RPMI8226 (cell line): ENCODE data around the gene PCDHA6.
"Not testable (repeated sequence)": the region's sequence is repeated elsewhere in the genome, so short reads cannot be mapped to it uniquely, and the experiment has no call there.

ENCODE experiments used
- DNase-seq: peaks from one replicate; pipeline ENCODE4 v3.0.0-alpha.2; 2015

The PCDHA6 gene

DNA sequence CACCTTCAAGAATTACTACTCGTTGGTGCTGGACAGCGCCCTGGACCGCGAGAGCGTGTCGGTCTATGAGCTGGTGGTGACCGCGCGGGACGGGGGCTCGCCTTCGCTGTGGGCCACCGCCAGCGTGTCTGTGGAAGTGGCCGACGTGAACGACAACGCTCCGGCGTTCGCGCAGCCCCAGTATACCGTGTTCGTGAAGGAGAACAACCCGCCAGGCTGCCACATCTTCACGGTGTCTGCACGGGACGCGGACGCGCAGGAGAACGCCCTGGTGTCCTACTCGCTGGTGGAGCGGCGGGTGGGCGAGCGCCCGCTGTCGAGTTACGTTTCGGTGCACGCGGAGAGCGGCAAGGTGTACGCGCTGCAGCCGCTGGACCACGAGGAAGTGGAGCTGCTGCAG lies 4.8 kb upstream of the PCDHA6 start:
- DNase-seq = not testable (repeated sequence)

DNA sequence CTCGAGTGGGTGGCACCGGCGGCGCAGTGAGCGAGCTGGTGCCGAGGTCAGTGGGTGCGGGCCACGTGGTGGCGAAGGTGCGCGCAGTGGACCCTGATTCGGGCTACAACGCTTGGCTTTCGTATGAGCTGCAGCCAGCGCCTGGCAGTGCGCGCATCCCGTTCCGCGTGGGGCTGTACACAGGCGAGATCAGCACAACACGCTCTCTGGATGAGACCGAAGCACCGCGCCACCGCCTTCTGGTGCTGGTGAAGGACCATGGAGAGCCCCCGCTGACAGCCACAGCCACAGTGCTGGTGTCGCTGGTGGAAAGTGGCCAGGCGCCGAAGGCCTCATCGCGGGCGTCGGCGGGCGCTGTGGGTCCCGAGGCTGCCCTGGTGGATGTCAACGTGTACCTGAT lies 4.3 kb upstream of the PCDHA6 start:
- no peak for DNase-seq

DNA sequence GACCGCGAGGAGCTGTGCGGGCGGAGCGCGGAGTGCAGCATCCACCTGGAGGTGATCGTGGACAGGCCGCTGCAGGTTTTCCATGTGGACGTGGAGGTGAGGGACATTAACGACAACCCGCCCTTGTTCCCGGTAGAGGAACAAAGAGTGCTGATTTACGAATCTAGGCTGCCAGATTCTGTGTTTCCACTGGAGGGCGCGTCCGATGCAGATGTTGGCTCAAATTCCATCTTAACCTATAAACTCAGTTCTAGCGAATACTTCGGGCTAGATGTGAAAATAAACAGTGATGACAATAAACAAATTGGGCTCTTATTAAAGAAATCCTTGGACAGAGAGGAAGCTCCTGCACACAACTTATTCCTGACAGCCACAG lies 590 bp downstream of the PCDHA6 start:
- DNase-seq = peak; percentile 16

DNA sequence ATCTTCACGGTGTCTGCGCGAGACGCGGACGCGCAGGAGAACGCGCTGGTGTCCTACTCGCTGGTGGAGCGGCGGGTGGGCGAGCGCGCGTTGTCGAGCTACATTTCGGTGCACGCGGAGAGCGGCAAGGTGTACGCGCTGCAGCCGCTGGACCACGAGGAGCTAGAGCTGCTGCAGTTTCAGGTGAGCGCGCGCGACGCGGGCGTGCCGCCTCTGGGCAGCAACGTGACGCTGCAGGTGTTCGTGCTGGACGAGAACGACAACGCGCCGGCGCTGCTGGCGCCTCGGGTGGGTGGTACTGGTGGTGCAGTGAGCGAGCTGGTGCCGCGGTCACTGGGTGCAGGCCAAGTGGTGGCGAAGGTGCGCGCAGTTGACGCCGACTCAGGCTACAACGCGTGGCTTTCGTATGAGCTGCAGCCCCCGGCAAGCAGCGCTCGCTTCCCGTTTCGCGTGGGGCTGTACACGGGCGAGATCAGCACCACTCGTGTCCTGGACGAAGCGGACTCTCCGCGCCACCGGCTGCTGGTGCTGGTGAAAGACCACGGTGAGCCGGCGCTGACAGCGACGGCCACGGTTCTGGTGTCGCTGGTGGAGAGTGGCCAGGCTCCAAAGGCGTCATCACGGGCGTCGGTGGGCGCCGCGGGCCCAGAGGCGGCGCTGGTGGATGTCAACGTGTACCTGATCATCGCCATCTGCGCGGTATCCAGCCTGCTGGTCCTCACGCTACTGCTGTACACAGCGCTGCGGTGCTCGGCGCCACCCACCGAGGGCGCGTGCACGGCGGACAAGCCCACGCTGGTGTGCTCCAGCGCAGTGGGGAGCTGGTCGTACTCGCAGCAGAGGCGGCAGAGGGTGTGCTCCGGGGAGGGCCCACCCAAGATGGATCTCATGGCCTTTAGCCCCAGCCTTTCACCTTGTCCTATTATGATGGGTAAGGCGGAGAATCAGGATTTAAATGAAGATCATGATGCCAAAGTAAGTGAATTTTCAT lies 2.0 kb downstream of the PCDHA6 start:
- DNase-seq = not testable (repeated sequence)

DNA sequence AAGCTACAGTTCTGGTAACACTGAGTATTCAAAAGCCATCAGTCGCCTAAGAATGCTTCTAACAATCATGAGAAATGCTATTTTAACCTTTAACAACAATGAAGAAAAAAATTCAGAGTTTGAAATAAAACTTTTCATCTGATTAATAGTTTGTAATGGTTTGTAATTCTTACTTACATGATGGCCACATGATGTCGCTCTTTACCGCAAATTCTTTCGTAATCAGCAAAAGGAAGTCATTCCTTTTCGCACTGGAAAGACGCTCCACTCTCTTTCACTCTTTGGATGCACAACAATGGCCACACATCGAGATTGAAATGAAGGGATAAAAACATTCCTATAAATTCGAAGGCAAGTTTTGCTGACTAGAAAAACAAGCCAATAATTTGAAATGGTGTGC lies 6.2 kb downstream of the PCDHA6 start, which contains the start of gene PCDHA7:
TSS of gene PCDHA7 (plus strand) at position 277 of the 400 bp plus-strand sequence. CDS start at position 392, 115 bp downstream.
- no peak for DNase-seq

DNA sequence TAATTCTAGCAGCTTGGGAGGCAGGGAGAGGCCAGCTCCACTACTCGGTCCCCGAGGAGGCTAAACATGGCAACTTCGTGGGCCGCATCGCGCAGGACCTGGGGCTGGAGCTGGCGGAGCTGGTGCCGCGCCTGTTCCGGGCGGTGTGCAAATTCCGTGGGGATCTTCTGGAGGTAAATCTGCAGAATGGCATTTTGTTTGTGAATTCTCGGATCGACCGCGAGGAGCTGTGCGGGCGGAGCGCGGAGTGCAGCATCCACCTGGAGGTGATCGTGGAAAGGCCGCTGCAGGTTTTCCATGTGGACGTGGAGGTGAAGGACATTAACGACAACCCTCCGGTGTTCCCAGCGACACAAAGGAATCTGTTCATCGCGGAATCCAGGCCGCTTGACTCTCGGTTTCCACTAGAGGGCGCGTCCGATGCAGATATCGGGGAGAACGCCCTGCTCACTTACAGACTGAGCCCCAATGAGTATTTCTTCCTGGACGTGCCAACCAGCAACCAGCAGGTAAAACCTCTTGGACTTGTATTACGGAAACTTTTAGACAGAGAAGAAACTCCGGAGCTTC lies 6.8 kb downstream of the PCDHA6 start:
- not testable (repeated sequence) for DNase-seq

DNA sequence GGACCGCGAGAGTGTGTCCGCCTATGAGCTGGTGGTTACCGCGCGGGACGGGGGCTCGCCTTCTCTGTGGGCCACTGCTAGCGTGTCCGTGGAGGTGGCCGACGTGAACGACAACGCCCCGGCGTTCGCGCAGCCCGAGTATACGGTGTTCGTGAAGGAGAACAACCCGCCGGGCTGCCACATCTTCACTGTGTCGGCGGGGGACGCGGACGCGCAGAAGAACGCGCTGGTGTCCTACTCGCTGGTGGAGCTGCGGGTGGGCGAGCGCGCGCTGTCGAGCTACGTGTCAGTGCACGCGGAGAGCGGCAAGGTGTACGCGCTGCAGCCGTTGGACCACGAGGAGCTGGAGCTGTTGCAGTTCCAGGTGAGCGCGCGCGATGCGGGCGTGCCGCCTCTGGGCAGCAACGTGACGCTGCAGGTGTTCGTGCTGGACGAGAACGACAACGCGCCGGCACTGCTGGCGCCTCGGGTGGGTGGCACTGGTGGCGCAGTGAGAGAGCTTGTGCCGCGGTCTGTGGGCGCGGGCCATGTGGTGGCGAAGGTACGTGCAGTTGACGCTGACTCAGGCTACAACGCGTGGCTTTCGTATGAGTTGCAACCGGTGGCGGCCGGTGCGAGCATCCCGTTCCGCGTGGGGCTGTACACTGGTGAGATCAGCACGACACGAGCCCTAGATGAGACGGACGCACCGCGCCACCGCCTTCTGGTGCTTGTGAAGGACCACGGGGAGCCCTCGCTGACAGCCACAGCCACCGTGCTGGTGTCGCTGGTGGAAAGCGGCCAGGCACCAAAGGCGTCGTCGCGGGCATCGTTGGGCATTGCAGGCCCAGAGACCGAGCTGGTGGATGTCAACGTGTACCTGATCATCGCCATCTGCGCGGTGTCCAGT lies 8.1 kb downstream of the PCDHA6 start:
- no peak for DNase-seq

DNA sequence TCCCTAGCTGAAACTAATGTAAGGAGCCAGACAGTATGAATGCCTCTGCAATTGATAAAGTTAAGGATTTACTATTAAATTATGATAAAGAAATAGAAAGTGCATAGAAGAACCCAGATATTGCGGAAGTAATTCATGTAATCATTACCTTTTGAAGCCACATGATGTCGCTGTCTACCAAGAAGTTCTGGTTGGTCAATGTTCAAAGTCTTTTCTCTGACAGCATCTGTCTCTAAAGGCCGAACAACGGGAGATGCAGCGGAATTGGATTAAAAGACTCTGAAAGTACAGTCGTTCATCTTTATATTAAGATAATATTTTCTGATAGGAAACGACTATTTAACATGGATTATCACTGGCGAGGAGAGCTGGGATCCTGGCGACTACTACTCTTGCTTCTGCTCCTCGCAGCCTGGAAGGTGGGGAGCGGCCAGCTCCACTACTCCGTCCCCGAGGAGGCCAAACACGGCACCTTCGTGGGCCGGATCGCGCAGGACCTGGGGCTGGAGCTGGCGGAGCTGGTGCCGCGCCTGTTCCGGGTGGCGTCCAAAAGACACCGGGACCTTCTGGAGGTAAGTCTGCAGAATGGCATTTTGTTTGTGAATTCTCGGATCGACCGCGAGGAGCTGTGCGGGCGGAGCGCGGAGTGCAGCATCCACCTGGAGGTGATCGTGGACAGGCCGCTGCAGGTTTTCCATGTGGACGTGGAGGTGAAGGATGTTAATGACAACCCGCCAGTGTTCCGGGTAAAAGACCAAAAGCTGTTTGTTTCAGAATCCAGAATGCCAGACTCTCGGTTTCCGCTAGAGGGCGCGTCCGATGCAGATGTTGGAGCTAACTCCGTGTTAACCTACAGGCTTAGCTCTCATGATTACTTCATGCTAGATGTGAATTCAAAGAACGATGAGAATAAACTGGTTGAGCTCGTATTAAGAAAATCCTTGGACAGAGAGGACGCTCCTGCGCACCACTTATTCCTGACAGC lies 13.5 kb downstream of the PCDHA6 start, which contains the start of gene PCDHA8:
TSS of gene PCDHA8 (plus strand) at position 210 of the 985 bp plus-strand sequence. CDS start at position 345, 135 bp downstream.
- DNase-seq = peak; percentile 18

DNA sequence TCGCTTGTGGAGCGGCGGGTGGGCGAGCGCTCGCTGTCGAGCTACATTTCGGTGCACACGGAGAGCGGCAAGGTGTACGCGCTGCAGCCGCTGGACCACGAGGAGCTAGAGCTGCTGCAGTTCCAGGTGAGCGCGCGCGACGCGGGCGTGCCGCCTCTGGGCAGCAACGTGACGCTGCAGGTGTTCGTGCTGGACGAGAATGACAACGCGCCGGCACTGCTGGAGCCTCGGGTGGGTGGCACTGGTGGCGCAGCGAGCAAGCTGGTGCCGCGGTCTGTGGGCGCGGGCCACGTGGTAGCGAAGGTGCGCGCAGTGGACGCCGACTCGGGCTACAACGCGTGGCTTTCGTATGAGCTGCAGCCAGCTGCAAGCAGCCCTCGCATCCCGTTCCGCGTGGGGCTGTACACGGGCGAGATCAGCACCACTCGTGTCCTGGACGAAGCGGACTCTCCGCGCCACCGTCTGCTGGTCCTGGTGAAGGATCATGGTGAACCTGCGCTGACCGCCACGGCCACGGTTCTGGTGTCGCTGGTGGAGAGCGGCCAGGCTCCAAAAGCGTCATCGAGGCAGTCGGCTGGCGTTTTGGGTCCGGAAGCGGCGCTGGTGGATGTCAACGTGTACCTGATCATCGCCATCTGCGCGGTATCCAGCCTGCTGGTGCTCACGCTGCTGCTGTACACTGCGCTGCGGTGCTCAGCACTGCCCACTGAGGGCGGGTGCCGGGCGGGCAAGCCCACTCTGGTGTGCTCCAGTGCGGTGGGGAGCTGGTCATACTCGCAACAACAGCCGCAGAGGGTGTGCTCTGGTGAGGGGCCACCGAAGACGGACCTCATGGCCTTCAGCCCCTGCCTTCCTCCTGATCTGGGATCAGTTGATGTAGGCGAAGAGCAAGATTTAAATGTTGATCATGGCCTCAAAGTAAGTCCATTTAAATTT lies 15.3 kb downstream of the PCDHA6 start:
- DNase-seq = no peak

DNA sequence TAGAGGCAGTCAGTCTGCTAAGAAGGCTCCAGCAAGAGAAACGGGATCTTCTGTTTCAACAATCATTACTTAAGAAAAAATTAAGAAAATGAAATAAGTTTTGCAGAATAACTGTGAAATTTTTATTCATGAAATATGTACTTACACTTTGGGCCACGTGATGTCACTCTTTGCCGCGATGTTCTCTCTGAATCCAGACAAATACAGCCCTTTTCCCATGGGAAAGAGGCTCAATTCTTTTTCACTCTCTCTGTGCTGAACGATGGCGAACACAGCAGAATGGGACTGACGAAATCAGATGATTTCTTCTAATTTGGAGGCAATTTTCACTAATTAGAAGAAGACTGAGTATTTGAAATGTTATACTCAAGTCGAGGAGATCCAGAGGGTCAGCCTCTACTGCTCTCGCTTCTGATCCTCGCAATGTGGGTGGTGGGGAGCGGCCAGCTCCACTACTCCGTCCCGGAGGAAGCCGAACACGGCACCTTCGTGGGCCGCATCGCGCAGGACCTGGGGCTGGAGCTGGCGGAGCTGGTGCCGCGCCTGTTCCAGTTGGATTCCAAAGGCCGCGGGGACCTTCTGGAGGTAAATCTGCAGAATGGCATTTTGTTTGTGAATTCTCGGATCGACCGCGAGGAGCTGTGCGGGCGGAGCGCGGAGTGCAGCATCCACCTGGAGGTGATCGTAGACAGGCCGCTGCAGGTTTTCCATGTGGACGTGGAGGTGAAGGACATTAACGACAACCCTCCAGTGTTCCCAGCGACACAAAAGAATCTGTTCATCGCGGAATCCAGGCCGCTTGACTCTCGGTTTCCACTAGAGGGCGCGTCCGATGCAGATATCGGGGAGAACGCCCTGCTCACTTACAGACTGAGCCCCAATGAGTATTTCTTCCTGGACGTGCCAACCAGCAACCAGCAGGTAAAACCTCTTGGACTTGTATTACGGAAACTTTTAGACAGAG lies 20.7 kb downstream of the PCDHA6 start, which contains the start of gene PCDHA9:
TSS of gene PCDHA9 (plus strand) at position 244 of the 964 bp plus-strand sequence. CDS start at position 358, 114 bp downstream.
- DNase-seq = not testable (repeated sequence)

DNA sequence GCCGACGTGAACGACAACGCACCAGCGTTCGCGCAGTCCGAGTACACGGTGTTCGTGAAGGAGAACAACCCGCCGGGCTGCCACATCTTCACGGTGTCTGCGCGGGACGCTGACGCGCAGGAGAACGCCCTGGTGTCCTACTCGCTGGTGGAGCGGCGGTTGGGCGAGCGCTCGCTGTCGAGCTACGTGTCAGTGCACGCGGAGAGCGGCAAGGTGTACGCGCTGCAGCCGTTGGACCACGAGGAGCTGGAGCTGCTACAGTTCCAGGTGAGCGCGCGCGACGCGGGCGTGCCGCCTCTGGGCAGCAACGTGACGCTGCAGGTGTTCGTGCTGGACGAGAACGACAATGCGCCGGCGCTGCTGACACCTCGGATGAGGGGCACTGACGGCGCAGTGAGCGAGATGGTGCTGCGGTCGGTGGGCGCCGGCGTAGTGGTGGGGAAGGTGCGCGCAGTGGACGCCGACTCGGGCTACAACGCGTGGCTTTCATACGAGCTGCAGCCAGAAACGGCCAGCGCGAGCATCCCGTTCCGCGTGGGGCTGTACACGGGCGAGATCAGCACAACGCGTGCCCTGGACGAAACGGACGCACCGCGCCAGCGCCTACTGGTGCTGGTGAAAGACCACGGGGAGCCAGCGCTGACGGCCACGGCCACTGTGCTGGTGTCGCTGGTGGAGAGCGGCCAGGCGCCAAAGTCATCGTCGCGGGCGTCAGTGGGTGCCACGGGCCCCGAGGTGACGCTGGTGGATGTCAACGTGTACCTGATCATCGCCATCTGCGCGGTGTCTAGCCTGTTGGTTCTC lies 22.3 kb downstream of the PCDHA6 start:
- DNase-seq = not testable (repeated sequence)

DNA sequence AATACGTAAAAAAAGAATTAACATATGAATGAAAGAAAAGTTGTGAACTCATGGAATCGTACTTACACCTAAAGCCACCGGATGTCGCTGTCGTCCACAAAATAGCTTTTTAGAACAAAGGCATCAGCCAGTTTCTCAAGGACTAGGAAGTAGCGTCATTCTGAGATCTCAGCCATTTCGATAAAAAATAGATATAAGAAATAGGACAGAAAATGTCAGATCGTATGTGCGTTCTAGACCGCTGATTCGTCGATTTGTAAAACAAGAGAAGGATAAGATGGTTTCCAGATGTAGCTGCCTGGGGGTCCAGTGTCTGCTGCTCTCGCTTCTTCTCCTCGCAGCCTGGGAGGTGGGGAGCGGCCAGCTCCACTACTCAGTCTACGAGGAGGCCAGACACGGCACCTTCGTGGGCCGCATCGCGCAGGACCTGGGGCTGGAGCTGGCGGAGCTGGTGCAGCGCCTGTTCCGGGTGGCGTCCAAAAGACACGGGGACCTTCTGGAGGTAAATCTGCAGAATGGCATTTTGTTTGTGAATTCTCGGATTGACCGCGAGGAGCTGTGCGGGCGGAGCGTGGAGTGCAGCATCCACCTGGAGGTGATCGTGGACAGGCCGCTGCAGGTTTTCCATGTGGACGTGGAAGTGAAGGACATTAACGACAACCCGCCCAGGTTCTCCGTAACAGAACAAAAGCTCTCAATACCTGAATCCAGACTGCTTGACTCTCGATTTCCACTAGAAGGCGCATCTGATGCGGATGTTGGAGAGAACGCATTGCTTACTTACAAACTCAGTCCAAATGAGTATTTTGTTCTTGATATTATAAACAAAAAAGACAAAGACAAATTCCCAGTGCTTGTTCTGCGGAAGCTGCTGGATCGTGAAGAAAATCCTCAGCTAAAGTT lies 28.3 kb downstream of the PCDHA6 start, which contains the start of gene PCDHA10:
TSS of gene PCDHA10 (plus strand) at position 126 of the 903 bp plus-strand sequence. CDS start at position 278, 152 bp downstream.
- DNase-seq = no peak

DNA sequence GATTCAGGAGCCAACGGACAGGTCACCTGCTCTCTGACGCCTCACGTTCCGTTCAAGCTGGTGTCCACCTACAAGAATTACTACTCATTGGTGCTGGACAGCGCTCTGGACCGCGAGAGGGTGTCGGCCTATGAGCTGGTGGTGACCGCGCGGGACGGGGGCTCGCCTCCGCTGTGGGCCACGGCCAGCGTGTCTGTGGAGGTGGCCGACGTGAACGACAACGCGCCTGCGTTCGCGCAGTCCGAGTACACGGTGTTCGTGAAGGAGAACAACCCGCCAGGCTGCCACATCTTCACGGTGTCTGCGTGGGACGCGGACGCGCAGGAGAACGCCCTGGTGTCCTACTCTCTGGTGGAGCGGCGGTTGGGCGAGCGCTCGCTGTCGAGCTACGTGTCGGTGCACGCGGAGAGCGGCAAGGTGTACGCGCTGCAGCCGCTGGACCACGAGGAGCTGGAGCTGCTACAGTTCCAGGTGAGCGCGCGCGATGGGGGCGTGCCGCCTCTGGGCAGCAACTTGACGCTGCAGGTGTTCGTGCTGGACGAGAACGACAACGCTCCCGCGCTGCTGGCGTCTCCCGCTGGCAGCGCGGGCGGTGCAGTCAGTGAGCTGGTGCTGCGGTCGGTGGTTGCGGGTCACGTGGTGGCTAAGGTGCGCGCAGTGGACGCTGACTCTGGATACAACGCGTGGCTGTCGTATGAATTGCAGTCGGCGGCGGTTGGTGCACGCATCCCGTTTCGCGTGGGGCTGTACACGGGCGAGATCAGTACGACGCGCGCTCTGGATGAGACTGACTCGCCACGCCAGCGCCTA lies 29.6 kb downstream of the PCDHA6 start:
- no peak for DNase-seq

DNA sequence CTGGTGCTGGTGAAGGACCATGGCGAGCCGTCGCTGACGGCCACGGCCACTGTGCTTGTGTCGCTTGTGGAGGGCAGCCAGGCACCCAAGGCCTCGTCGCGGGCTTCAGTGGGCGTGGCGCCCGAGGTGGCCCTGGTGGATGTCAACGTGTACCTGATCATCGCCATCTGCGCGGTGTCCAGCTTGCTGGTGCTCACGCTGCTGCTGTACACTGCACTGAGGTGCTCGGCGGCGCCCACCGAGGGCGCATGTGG lies 30.2 kb downstream of the PCDHA6 start:
- no peak for DNase-seq

DNA sequence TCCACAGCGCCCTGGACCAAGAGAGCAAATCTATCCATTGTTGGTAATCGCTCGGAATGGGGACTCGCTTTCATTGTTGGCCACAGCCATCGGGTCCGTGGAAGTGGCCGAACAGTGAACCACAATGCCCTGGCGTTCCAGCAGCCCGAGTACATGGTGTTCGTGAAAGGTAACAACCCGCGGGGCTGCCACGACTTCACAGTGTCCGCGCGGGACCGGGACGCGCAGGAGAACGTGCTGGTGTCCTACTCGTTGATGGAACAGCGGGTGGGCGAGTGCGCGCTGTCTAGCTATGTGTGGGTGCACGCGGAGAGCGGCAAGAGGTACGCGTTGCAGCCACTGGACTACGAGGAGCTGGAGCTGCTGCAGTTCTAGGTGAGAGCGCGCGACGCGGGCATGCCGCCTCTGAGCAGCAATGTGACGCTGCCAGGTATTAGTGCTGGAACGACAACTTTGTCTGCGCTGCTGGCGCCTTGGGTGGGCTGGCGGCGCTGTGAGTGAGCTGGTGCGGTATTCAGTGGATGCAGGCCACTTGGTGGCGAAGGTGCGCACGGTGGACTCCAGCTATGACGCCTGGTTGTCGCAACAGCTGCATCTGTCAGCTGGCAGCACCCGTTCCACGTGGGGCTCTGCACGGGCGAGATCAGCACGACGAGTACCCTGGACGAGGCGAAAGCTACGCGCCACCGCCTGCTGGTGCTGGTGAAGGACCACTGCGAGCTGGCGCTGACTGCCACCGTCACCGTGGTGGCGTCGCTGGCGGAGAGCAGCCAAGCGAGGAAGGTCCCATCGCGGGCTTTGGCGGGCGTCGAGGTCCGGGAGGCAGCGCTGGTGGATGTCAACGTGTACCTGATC lies 34.9 kb downstream of the PCDHA6 start:
- DNase-seq = no peak
